ENCODE data around the gene PLA2G4B.

PLA2G4B gene

GRCh38 chr15:41850482-41851166 lies 12.0 kb downstream of the PLA2G4B start:
- no peak for DNase-seq

GRCh38 chr15:41851167-41851523 lies 12.5 kb downstream of the PLA2G4B start:
- no peak for DNase-seq

GRCh38 chr15:41851755-41852370 lies 13.2 kb downstream of the PLA2G4B start:
- no peak for DNase-seq

DNA sequence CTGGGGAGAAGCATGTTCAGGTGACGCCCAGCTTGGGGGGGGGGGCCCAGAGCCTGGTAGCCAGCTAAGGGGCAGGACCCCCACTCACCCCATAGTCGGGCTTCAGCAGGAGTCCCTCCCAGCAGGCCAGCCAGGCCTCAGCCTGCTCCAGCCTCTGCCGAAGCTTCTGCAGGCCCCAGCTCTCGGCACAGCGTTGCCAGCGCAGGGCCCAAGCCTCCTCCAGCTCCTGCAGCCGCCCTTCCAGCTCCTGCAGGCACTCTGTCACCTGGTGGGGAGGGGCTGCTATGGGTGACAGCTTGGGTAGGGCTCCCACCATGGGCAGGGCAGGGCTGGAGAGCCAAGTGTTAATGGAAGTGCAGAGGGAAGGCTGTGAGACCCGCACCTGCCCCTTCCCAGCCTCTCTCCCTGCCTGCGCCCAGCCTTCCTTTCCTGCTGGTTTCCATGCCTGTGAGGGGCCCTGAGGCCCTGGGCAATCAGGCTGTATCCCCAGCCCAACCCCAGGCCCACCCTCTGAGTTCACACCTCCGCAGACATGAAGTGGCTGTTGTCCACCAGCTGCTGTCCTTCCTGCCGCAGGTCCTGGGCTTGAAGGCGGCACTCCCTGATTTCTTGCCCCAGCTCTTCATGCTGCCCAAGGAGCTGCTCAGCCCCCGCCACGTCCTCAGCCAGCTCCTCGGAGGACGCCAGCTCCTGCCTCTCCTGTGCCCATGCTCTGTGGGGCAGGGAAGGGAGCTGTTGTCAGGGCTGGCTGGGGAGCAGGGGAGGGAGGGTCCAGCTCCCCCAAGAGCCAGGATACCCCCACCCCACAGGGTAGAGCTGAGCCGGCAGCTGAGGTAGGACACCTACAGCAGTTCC lies 14.3 kb downstream of the PLA2G4B start:
- no peak for DNase-seq

DNA sequence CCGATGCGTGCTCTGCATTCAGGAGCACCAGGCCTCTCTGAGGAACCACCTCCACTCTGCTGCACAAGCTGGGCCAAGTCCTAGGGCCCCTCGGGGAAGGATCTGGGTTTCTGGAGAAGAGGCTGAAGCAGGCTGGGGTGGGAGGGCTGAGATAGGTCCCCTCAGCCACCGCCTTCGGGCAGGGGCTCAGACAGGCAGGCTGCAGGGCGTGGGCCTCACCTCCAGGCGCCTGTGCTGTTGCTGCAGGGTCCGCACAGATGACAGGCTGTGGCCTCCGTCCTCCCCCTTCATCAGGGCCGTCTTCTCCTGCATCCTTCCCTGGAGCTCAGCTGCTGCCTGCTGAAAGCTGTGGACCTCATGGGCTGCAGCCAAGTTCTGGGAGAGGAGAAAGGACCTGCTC lies 15.2 kb downstream of the PLA2G4B start:
- DNase-seq: no peak

GRCh38 chr15:41854443-41854842 lies 15.8 kb downstream of the PLA2G4B start:
- DNase-seq: no peak

- DNase-seq: no peak
These were observed 16.8 kb downstream of the PLA2G4B start for GRCh38 chr15:41855261-41855961.

DNA sequence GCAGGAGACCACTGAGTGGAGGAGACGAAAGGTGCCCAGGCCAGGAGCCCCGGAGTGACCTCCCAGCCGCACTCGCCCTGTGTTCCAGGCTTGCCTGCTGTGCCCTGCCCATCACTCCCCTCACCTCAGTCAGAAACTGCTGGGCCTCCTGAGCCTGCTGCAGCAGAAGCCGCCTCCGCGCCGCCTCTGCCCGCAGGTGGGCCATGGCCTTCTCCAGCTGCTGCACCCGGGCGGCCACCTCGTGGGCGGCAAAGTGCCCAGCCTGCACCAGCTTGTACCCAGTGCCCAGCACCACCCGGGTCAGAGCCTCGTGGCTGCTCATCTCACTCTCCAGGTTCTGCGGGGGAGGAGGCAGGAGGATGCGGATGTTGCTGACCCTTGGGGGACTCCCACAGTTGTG lies 17.6 kb downstream of the PLA2G4B start:
- DNase-seq: no peak

GRCh38 chr15:41856716-41857115 lies 18.1 kb downstream of the PLA2G4B start:
- DNase-seq: no peak

GRCh38 chr15:41857316-41857715 lies 18.7 kb downstream of the PLA2G4B start:
- no peak for DNase-seq

- no peak for DNase-seq
These were observed 20.1 kb downstream of the PLA2G4B start for GRCh38 chr15:41858756-41859155.

GRCh38 chr15:41860049-41860828 lies 21.6 kb downstream of the PLA2G4B start:
- DNase-seq: no peak

DNA sequence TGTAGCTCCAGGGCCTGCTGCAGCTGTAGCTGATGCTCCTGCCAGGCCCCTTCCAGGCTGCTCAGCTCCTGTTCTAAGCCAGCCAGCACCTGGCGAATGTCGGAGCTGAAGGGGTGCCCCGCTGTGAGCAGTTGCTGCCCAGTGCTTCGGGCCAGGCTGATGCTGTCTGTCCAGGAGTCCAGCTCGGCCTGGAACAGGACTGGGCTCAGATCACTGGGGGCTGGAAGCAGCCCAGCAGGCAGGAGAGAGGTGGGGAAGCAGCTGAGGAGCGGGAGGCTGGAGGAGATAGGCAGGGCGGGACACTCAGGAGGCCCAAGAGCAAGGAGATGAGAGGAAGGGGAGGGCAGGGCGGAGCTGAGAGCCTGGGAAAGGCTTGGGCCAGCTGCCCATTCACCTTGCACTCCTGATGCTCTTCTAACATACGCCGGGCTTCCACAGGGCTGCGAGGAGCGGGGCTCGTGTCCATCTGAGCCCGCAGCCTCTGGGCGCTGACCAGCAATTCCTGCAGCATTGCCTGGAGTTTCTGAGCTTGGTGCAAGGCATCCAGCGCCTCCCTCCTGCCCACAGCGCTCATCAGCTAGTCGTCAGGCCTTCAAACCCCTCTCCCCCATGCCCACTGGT lies 23.2 kb downstream of the PLA2G4B start:
- DNase-seq: no peak

DNA sequence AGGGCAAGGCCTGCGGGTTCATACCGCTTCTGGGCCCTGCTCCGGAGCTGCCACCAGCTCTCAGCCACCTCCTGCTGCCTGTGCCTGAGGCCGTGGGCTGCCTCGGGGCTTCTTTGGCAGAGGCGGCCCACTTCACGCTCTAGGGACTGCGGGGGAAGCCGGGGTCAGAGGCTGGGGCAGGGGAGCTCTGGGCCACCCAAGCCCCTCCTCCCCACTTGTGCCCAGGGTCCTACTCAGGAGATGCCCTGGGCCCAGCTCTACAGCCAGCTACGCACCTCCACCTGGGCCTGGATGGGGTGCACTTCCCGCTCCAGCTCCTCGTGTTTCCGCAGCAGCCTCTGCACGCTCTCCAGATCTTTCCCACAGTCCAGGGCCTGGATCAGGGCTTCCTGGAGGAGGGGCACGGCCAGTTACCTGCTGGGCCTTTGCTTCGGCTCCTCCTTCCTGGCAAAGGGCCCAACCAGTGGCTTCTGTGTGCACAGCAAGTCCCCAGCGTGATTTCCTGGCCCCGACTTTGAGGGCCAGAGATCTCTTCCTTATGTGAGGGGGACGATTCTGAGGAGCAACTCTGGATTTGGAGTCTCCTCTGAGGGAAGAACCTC lies 24.0 kb downstream of the PLA2G4B start:
- DNase-seq: no peak

- DNase-seq: no peak
These were observed 26.9 kb downstream of the PLA2G4B start for GRCh38 chr15:41865490-41866055.

GRCh38 chr15:41866263-41866703 lies 27.6 kb downstream of the PLA2G4B start:
- DNase-seq: no peak

GRCh38 chr15:41866872-41867579 lies 28.4 kb downstream of the PLA2G4B start:
- no peak for DNase-seq

DNA sequence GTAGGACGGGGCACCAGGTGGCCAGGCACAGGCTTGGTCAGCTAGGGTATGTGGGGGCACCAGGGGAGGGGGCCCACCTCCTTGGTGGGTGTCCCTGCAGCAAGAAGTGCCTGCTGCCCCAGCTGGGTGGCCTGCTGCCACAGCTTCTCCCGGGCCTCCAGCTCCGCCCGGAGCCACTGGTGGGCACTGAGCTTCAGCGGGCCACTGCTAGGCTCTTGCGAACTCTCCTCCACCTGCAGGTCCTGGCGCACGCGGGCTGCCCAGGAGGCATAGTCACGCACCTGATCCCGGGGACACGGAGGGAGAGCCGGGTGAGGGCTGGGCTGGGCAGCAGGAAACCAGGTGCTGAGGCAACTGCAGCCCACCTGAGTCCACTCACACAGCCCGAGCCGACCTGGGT lies 29.7 kb downstream of the PLA2G4B start:
- DNase-seq: no peak

Measured in hypothalamus (tissue), 51 donors.